ENCODE results near the gene MYL10.

Gene MYL10

DNA sequence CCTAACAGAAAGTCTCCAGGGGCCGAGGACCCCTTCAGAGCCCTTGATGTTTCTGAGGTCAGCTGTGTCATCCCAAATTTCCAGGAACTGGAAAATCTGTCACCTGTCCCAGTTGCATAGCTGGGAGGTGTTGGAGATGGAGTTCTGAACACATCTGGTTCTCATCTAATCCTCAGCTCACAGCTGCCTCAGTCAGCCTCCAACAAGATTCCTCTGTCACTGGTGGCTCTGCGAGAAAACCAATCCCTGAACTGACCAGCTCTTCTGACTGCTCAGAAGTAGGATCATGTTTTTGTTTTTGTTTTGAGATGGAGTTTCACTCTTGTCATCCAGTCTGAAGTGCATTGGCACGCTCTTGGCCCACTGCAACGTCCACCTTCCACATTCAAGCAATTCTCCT is 37.6 kb upstream of the MYL10 start:
- no peak overlapping the region for H3K4me3 ChIP-seq (ENCODE audit: low read length)
- TF ChIP-seq, protein P1, sequence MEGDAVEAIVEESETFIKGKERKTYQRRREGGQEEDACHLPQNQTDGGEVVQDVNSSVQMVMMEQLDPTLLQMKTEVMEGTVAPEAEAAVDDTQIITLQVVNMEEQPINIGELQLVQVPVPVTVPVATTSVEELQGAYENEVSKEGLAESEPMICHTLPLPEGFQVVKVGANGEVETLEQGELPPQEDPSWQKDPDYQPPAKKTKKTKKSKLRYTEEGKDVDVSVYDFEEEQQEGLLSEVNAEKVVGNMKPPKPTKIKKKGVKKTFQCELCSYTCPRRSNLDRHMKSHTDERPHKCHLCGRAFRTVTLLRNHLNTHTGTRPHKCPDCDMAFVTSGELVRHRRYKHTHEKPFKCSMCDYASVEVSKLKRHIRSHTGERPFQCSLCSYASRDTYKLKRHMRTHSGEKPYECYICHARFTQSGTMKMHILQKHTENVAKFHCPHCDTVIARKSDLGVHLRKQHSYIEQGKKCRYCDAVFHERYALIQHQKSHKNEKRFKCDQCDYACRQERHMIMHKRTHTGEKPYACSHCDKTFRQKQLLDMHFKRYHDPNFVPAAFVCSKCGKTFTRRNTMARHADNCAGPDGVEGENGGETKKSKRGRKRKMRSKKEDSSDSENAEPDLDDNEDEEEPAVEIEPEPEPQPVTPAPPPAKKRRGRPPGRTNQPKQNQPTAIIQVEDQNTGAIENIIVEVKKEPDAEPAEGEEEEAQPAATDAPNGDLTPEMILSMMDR (conservative IDR thresholded peaks at IDR 0.05; ENCODE audit: low read length): no peak
- DNase-seq (ENCODE audit: low read depth): peak; percentile 54

GRCh38 chr7:101666293-101666692 is 37.2 kb upstream of the MYL10 start:
- DNase-seq (ENCODE audit: low read depth): no peak
- TF ChIP-seq, protein P1 (conservative IDR thresholded peaks at IDR 0.05; ENCODE audit: low read length): no peak
- no peak overlapping the region for H3K4me3 ChIP-seq (ENCODE audit: low read length)

- TF ChIP-seq, protein P1 (conservative IDR thresholded peaks at IDR 0.05; ENCODE audit: low read length): no peak
- H3K4me3 ChIP-seq (ENCODE audit: low read length): no peak overlapping the region
- DNase-seq (ENCODE audit: low read depth): no peak
Observed at GRCh38 chr7:101664893-101665471, 35.9 kb upstream of the MYL10 start.

DNA sequence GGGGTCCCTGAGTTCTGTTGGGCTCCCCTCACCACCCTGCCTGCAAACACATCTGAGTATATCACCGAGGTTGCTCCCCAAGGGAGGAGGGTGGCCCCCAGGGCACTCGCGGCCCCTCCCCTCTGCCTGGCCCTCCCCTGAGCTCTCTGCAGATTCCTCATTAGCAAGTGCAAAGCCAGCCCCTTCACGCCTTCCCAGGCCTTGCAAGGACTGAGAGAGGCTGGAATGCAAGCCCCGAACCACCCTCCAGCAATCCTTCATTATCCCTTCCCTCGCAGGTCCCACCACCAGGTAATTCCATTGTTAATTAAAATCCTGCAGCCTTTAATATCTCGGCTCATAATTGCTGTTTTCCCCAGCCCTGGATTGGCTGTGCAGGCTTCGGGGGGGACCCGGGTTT is 35.3 kb upstream of the MYL10 start:
- no peak for DNase-seq (ENCODE audit: low read depth)
- H3K4me3 ChIP-seq (ENCODE audit: low read length): no peak overlapping the region
- TF ChIP-seq, protein P1 (conservative IDR thresholded peaks at IDR 0.05; ENCODE audit: low read length): no peak

DNA sequence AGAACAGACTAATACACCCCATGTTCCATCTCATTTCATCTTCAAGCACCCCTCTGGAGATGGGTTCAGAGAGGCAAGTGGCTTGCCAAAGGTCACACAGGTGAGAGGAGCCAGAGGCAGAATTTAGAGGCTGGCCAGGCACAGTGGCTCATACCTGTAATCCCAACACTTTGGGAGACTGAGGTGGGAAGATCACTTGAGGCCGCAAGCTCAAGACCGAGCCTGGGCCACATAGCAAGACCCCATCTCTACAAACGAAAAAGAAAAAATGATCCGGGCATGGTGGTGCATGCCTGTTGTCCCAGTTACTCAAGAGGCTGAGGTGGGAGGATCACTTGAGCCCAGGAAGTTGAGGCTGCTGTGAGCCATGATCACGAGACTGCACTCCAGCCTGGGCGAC is 34.7 kb upstream of the MYL10 start:
- no peak for DNase-seq (ENCODE audit: low read depth)
- no peak overlapping the region for H3K4me3 ChIP-seq (ENCODE audit: low read length)
- TF ChIP-seq, protein P1 (conservative IDR thresholded peaks at IDR 0.05; ENCODE audit: low read length): no peak

- no peak for DNase-seq (ENCODE audit: low read depth)
- H3K4me3 ChIP-seq (ENCODE audit: low read length): no peak overlapping the region
- TF ChIP-seq, protein P1 (conservative IDR thresholded peaks at IDR 0.05; ENCODE audit: low read length): no peak
Observed at GRCh38 chr7:101662447-101662998, 33.4 kb upstream of the MYL10 start.

DNA sequence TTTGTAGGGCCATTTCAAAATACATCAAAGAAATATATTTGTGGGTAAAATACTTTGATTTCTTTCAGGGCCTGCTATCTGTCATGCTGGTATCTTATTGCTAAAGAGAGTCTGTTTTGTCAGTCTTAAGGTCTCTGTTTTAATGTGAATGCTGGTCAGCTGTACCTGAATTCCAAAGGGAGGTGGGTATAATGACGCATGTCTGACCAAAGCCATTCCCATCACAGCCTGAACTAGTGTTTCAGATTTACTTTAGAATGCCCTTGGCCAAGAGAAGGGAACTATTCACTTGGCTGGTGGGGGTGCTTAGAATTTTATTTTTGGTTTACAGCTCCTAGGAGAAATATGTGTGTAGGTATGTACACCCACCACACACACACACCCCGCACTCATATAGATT is 30.6 kb upstream of the MYL10 start:
- TF ChIP-seq, protein P1 (conservative IDR thresholded peaks at IDR 0.05; ENCODE audit: low read length): no peak
- no peak overlapping the region for H3K4me3 ChIP-seq (ENCODE audit: low read length)
- DNase-seq (ENCODE audit: low read depth): no peak
